LNCaP clone FGC (cell line): Measurements from ENCODE around the gene UROC1.

Source experiments
- DNase-seq: peaks from one replicate; pipeline ENCODE4 v3.0.0-alpha.2; 2011; ENCODE audit warnings: low read depth
- H3K4me3 ChIP-seq: 2 replicates; pipeline ENCODE4 v1.5.1; 2011; ENCODE audit warnings: mild to moderate bottlenecking, low read depth, low read length, control low read depth
- TF ChIP-seq, protein P1 (sequence below): IDR thresholded peaks from 2 replicates; pipeline ENCODE4 v1.5.1; 2012; ENCODE audit warnings: mild to moderate bottlenecking; ENCODE audit not compliant: control insufficient read depth, insufficient read depth; ENCODE audit errors: extremely low read depth

The UROC1 gene

DNA sequence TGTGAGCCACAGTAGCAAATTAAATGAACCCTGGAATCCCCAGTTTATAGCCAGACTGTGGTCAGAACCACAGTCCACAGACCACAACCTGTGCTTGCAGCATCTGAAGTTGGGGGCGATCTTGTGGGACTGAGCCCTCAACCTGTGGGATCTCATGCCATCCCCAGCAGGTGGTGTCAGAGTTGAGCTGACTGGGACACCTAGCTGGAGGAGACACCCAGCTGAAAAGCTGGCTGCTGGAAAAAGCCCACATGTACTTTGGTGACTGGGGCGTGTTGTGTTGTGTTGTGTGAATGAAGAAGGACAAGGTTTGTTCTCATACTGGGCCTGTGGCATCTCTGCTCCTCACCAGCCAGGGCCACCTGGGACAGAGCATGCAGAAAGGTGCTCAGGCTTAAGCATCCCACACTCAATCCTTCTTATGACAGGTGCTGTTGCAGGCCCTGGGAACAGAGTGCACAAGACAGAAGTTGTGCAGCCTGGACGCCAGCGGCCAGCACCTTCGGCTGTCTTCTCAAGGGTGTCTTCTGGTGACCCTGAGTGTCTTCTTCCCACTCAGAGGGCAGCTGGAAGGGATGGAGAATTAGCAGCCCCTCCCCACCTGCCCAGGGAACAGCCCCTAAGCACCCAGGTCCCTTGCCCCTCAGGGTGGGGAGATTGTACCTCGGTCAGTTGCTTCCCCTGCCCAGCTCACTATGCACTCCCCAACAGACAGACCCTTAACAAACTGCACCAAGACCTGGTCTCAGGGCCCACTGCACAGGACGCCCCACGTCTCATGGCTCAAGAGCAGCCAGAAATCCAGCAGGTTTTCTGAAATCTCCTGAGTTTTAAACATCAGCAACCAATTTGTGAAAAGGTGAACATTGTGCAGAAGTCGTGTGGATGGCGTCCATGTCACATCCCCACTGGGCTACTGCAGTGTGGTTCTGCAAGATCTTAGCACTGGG, 2.2 kb upstream of the UROC1 start:
- no peak for DNase-seq
- H3K4me3 ChIP-seq, result no peak overlapping the region
- TF ChIP-seq, protein P1, sequence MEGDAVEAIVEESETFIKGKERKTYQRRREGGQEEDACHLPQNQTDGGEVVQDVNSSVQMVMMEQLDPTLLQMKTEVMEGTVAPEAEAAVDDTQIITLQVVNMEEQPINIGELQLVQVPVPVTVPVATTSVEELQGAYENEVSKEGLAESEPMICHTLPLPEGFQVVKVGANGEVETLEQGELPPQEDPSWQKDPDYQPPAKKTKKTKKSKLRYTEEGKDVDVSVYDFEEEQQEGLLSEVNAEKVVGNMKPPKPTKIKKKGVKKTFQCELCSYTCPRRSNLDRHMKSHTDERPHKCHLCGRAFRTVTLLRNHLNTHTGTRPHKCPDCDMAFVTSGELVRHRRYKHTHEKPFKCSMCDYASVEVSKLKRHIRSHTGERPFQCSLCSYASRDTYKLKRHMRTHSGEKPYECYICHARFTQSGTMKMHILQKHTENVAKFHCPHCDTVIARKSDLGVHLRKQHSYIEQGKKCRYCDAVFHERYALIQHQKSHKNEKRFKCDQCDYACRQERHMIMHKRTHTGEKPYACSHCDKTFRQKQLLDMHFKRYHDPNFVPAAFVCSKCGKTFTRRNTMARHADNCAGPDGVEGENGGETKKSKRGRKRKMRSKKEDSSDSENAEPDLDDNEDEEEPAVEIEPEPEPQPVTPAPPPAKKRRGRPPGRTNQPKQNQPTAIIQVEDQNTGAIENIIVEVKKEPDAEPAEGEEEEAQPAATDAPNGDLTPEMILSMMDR, result no peak

DNA sequence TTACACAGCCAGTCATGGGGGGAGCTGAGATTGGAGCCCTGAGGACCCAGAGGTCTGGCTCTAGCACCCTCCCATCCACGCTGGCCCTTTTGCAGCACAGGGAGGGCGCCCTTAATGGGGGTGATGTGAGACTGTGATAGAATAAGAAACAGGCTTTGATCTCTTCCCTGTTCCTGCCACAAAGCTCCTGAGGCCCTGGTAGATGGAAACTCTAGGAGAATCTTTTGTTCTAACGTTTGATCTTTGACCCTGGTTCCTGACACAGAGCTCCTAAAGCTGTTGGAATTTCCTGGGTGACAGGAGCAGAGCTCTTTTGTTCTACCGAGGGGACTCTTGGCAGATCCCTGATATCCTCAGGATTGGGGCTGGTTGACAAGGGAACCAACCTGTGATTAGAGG, 1.2 kb upstream of the UROC1 start:
- H3K4me3 ChIP-seq, result no peak overlapping the region
- TF ChIP-seq, protein P1, result no peak
- DNase-seq, result no peak

DNA sequence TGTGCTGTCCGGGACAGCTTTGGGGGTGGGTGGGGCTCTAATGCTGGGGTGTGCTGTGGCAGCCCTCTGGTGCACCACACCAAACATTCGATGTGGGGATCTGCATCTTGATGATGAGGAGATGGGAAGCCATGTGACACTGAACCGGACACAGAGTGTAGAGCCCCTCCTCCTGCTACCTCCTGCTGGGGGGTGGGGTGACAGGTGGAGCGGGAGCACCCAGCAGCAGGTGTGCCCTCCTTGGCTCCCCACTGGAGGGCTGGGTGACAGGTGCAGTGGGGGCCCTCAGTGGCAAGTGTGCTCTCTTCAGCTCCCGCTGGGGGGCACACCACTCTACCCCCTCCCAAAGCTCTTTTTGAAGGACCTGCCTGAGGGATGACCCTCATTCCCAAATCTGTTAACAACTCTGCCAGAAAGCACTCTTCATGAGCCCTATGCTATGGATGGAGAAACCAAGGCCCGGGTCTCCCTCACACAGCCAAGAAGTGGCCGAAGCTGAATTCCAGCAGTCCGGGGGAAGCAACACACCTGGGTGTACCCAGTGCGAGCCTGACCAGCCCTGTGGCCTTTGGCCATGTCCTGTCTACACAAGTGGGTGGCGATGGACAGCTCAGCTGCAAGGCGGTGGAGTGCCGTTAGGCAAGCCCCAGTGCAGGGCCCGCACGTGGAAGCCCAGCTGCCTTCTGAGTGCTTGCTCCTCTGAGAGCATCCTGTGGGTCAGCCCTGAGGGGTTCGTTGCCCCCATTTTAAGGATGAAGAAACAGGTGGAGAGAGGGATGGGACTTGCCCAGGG, 609 bp upstream of the UROC1 start:
- TF ChIP-seq, protein P1, result no peak
- no peak for DNase-seq
- H3K4me3 ChIP-seq, result no peak overlapping the region

DNA sequence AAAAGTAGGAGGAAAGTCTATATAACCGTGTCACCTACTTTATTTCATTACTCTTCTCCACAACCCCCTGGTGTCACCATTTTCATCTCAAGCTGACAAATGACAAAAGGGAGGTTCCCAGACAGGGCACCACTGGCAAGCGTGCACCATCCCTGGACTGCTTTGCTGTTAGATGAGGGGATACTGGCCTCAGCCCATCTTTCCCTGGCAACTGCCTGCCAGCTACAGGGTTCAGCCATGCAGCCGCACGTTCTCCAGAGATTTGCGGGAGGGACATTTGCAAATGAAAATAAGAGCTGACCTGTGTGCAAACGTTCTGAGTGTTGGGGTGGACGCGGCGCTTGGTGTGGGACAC, 660 bp downstream of the UROC1 start:
- TF ChIP-seq, protein P1, result no peak
- no peak overlapping the region for H3K4me3 ChIP-seq
- no peak for DNase-seq

DNA sequence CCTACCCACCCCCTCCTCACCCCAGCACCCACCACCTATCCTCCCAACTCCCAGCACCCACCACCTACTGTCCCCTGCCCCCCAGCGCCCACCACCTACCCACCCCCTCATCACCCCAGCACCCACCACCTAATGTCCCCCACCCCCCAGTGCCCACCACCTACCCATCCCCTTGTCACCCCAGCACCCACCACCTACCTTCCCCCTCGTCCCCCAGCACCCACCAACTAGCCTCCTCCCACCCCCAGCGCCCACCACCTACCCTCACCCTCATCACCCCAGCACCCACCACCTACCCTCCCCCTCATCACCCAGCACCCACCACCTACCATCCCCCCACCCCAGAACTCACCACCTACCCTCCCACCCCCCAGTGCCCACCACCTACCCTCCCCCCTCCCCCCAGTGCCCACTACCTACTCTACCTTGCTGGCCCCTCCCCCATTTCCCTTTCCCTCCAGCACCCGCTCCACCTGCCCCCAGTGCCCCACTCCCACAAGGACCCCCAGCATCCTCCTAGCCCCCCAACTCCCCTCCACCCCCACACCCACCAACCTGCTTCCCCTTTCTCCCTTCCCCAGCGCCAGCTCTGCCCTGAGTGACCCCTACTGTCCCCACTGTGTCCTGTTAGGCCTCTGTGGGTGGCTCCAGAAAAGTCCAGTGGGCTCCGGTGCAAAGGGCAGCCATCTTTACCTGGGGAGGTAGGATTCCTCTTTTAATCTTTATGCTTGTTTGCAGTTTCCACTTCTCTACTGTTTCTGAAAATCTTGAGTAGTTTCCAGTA, 1.2 kb downstream of the UROC1 start:
- no peak overlapping the region for H3K4me3 ChIP-seq
- TF ChIP-seq, protein P1, result no peak
- DNase-seq, result no peak

DNA sequence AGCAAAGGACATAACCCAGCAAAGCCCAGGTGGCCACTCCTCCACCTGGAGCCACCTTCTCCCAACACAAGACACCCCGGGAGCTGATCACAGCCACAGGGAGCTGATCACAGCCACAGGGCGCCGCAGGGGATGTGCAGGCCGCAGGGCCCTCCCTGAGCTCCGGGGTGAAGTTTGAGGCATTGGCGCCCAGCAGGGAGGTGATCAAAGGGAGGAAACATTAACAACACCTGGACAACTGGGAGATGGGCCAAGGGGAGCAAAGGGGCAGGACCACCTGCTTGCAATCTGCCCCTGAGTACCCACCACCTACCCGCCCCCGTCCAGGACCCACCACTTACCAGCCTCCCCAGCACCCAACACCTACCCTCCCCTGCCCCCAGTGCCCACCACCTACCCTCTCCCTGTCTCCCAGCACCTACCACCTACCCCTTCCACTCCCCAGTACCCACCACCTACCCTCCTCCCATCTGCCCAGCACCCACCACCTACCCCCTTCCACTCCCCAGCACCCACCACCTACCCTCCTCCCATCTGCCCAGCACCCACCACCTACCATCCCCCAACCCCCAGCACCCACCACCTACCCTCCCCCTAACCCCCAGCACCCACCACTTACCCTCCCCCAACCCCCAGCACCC, 2.4 kb downstream of the UROC1 start:
- H3K4me3 ChIP-seq, result no peak overlapping the region
- DNase-seq, result no peak
- TF ChIP-seq, protein P1, result no peak
